ENCODE measurements around the gene TEX101.
A peak's percentile ranks its signal among the peaks of the same experiment; 100 is the strongest.

TEX101 gene

GRCh38 chr19:43447655-43448054, 33.0 kb downstream of the TEX101 start:
- no peak for DNase-seq (ENCODE audit: low read depth)

DNA sequence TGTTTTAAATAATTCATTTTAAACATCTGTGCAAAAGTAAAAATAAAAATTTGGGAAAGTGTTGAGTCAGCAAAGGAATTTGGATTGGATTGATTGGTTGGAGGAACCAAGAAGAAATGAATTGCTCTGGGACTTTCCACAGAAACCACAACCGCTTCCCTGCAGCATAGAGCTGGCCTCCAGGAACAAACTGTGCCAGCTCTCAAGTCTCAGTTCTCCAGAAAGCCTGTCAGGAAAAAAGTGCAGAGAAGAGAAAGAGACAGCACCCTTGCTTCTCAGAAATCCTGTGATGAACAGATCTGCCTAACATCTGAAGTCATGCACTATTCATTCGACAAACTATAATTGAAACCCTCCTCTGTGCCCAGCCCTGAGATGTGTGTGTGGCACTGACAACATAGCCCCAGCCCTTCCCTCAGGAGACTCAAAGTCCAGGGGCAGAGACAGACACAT, 35.9 kb downstream of the TEX101 start:
- DNase-seq (ENCODE audit: low read depth), result peak; percentile 66

DNA sequence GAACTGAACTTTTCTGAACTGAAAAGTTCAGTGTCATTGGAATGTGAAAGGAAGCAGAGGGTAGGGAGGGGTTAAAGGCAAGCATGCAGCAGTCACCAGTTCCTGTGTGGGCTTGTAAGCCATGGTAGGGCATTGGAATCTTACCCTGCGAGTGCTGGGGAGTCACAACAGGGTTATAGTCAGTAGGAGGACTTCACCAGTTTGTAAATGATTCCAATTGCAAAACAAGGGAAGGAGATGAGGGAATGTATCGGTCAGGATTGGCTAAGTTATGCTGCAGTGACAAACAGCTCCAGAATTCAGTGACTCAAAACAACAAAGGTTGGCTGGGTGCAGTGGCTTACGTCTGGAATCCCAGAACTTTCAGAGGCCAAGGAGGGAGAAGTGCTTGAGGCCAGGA, 37.9 kb downstream of the TEX101 start:
- no peak for DNase-seq (ENCODE audit: low read depth)

DNA sequence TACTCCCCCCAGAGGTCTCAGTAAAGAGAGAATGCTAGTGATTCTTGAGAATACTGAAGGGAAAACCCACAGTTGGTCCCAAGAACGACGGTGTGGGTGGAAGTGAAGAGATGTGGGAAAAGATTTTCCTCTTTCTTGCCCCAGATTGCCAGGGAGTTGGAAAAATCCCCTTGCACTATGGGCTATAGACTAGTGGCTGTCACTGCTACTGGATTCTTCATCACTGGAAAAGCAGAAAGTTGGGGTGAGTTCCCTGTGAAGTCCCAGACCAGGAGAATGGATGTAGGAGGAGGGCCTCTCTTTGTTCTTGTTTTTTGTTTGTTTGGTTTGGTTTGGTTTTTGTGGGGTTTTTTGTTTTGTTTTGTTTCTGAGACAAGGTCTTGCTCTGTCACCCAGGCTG, 39.3 kb downstream of the TEX101 start:
- no peak for DNase-seq (ENCODE audit: low read depth)

GRCh38 chr19:43455321-43456113, 40.8 kb downstream of the TEX101 start:
- no peak for DNase-seq (ENCODE audit: low read depth)

GRCh38 chr19:43457809-43458208, 43.1 kb downstream of the TEX101 start:
- no peak for DNase-seq (ENCODE audit: low read depth)

DNA sequence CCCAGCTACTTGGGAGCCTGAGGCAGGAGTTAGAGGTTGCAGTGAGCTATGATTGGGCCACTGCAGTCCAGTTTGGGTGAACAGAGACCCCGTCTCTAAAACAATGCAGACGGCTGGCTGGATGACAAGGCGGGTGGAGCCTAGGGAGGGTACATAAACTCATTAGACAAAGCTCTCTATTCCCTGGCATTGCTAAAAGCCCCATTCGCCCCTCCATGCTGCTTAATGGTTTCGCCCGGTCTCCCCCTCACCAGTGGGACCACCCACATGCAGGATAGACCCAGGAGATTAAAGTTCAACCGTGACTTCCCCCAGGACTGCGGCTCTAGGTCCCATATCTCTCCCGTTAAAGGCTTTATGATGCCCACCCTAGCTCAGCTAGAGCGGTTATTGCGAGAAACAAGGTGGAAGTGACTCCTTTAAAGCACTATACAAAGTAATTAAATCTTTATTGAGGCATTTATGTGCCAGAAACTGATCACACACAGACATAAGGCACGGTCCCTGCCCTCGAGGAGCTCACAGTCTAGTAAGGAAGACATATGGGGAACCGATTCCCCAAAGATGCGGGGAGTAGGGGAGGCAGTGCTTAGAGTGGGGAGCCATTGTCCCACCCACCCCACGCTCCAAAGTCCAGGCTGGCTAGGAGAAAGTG, 45.8 kb downstream of the TEX101 start:
- DNase-seq (ENCODE audit: low read depth), result no peak

GRCh38 chr19:43461303-43461702, 46.6 kb downstream of the TEX101 start:
- no peak for DNase-seq (ENCODE audit: low read depth)

GRCh38 chr19:43462383-43462782, 47.7 kb downstream of the TEX101 start:
- no peak for DNase-seq (ENCODE audit: low read depth)

DNA sequence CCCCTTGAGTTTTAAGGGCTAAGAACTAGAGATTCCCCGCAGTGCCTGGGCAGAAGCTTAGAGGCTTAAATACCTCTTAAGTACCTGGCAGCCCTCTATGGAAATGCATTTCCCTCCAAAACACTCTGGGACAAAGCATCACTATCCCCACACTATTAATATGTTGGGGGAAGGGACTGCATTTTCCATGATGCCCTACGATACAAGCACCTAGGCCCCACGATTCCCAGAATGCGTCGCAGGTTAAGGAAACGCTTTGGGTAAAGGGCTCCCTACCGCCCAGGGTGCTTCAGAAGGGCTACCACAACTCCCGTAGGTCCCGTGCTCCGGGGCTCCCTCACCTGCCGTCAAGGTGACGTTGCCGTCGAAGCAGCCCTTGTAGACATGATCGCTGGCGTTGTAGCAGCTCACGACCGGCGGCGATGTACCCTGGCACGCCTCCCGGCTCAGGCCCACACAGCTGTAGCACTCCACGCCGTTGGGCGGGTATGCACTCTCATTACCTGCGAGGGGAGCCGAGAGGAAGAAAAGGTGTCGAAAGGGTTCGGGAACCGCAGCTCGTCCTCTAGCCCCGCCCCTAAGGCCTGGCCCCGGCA, 48.2 kb downstream of the TEX101 start:
- no peak for DNase-seq (ENCODE audit: low read depth)

DNA sequence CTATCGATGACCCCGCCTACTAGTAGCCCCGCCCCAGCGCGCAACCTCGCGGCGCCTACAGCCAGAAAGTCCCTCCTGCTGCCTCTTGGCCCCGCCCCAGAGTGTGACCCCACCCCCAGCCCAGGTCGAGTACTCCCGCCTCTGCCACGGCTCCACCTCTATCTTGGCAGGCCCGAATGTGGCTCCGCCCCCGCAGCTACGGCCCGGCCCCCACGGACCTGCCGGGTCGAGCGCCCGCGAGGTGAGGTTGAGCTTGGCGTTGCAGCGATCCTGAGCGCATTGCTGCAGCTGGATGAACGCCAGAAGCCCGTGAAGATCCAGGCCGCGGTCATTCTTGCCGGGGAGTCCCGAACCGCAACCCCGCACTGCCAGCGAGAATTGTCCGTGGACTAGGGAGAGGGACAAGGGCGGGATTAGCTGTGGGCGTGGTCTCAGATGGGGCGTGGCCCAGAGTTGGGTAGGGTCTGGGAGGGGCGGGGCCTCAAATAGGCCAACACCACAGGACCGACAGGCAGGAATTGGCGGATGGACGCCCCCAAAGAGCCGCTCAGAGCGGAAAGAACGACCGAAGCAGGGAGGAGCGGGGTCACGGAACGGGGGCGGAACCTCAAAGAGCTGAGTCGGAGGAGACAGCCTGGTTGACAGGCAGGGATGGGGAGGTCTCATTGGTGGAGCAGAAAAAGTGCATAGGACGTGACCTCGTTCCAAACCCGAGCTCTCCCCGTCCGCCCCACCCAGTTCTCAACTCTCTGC, 48.9 kb downstream of the TEX101 start:
- peak; percentile 91 for DNase-seq (ENCODE audit: low read depth)

DNA sequence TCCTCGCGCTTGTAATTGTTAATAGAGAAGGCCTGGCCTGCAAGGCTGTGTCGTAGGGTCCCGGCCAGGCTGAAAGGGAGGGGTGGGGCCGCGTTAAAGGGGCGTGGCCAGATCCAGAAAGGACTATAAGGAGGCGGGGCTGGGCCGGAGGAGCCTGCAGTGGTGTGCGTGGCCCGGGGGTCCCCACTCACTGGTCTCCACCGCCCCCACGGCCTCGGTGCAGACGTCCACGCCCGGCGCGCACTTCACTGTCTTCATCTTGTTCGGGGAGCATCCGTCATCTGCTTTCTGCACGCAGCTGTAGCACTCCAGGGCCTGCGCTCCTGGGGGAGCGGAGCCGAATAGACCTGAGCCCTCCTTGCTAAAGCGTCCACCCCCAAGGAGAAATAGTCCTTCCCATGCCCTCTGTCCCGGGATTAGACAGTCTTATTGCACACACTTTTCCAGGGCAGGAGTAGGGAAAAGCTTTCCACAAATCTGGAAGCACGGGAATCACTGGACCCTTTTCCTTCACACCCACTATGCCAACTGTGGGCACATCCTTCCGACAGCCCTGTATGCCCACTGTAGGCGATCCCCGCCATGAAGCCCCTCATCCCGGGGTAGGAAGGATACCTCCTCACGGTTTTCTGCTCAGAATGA, 49.6 kb downstream of the TEX101 start:
- DNase-seq (ENCODE audit: low read depth), result no peak

GRCh38 chr19:43465468-43466120, 50.9 kb downstream of the TEX101 start, which contains the start of gene LYPD3:
TSS of gene LYPD3 (minus strand) at chr19:43465608. CDS start at chr19:43465571, 37 bp downstream.
- peak; percentile 28 for DNase-seq (ENCODE audit: low read depth)

DNA sequence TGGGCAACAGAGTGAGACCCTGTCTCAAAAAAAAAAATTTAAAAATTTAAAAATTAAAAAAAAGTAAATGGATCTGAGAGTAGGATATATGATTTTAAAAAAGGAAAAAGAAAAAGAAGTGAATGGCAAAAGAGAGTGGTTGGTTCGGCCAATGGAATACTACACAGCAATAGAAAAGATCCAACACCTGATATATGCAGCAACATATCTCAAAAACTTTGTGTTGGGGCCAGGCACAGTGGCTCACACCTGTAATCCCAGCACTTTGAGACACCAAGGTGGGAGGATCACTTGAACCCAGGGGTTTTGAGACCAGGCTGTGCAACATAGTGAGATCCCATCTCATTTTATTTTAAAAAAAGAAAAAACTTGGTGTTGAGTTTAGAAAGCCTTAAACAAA, 52.1 kb downstream of the TEX101 start:
- DNase-seq (ENCODE audit: low read depth), result no peak

- DNase-seq (ENCODE audit: low read depth), result no peak
Measured at GRCh38 chr19:43467276-43467675, 52.6 kb downstream of the TEX101 start.

GRCh38 chr19:43467730-43468129, 53.0 kb downstream of the TEX101 start:
- peak; percentile 58 for DNase-seq (ENCODE audit: low read depth)
